Stomach (tissue), 9 donors: ENCODE results near the gene TDRD7. TPM values are rescaled to one million over a fixed set of nuclear protein-coding genes. Genes with fewer than 3 reads are reported as not detected.

Experiments
- DNase-seq, 2 donors: peaks; one replicate each; pipeline versions ENCODE4 v3.0.0 to v3.0.0-alpha.2; 2013 to 2019
- H3K27ac ChIP-seq, 5 donors: fragments of 200-600 bp in 4 of 5; sonication (generic) in 4 of 5; one replicate each; pipeline ENCODE4 v1.5.1; 2013 to 2019; ENCODE audit warnings: mild to moderate bottlenecking in 1 of 5, moderate library complexity in 1 of 5
- H3K27me3 ChIP-seq, 3 donors: fragments of 200-600 bp; sonication (generic); one replicate each; pipeline ENCODE4 v1.5.1; 2017 to 2019; ENCODE audit warnings: mixed run types in 1 of 3
- H3K36me3 ChIP-seq, 4 donors: fragments of 200-600 bp; sonication (generic); 1 replicate in 3 of 4; 2 replicates in 1 of 4; pipeline ENCODE4 v1.5.1; 2016 to 2019
- H3K4me1 ChIP-seq, 4 donors: fragments of 200-600 bp; sonication (generic); one replicate each; pipeline ENCODE4 v1.5.1; 2016 to 2019
- H3K4me3 ChIP-seq, 4 donors: fragments of 200-600 bp; sonication (generic) in 3 of 4; one replicate each; pipeline ENCODE4 v1.5.1; 2016 to 2019; ENCODE audit warnings: mild to moderate bottlenecking in 1 of 4
- H3K9me3 ChIP-seq, 4 donors: fragments of 200-600 bp; sonication (generic); one replicate each; pipeline ENCODE4 v1.5.1; 2016 to 2019
- EP300 ChIP-seq: sonication (generic); formaldehyde crosslinking; IDR thresholded peaks from one replicate; pipeline ENCODE4 v1.6.1; 2017; ENCODE audit warnings: antibody characterized with exemption
- POLR2A ChIP-seq, 4 donors: fragments of 450-650 bp; IDR thresholded peaks; one replicate each; pipeline ENCODE4 v1.6.1; 2016; ENCODE audit warnings: antibody characterized with exemption in 4 of 4, control low read depth in 2 of 4, mild to moderate bottlenecking in 1 of 4, moderate library complexity in 1 of 4
- POLR2AphosphoS5 ChIP-seq, 3 donors: sonication (generic); formaldehyde crosslinking; IDR thresholded peaks; one replicate each; pipeline ENCODE4 v1.6.1; 2016; ENCODE audit warnings: antibody characterized with exemption in 3 of 3
- WGBS, 5 donors: extraction: QIAGEN DNeasy Blood & Tissue Kit in 3 of 5; methylation state at CpG; one replicate each; pipeline versions ENCODE4 v1.1.5 to v1.1.7; 2013 to 2018; 5-methylcytosine and 5-hydroxymethylcytosine counted together
- intact Hi-C: fragments of 100-400 bp; cut with DNase I; formaldehyde crosslinking; loops from one replicate; pipeline ENCODE4 v1.15.1; 2023; ENCODE audit warnings: low total_unique reads
- polyA plus RNA-seq, 3 donors: library from polyadenylated mRNA; stranded (reverse); fragments of 200-250 nt; gene quantifications; one replicate each; pipeline ENCODE4 v1.2.3, GENCODE V29; 2013
- small RNA-seq, 4 donors: library from RNA; depleted of rRNA; stranded (forward); fragments of <200 nt; gene quantifications; one replicate each; pipeline ENCODE3, GENCODE V24; 2016
- total RNA-seq, 5 donors: library from RNA; depleted of rRNA; stranded (reverse); fragments of >200 nt; gene quantifications; one replicate each; pipeline versions ENCODE4 v1.1.0 to v1.2.3, GENCODE V29; 2014 to 2016
- TF ChIP-seq, protein P1 (sequence below), 7 experiments: fragments of 450-650 bp in 4 of 7; fragments of 200-600 bp in 3 of 7; sonication (generic) in 3 of 7; IDR thresholded peaks; one replicate each; pipeline ENCODE4 v1.5.1; 2016 to 2019; ENCODE audit warnings: antibody characterized with exemption in 7 of 7, control low read depth in 2 of 7, mild to moderate bottlenecking in 1 of 7
- donor health status: healthy with polysubstance abuse.
- donor health status: Bipolar disorder and iron deficiency.
- donor health status: healthy.

Gene TDRD7
- total and polyA plus RNA-seq, 8 donors: 4.7 to 20.1 (median 9.1) TPM

DNA sequence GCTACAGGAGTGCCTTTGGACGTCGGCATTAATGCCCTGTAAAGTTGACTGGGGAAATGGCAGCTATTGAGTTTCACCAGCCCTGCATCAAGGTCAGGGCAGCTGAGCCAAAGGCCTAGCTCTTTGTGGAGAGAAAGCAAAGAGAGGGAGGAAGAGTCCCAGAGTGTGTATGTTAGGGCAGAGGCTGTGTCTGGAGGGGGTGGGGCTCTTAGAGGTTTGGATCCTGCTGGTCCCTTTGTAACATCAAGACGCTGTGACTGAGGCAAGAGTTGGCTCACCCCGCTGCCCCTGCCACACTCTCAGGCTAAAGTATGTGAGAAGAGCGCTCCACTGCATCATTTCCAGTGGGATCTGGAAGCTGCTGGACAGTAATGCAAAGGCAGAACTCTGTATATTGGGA, 123.9 kb downstream of the TDRD7 start:
- Histone ChIP-seq H3K27ac (peak overlapping the region in 1 of 5 donors; percentile 42), H3K4me1 (peaks cover 0 to 20% (median 8%) of the 10 kb centered on the region in 4 donors), H3K9me3 (peaks cover 0 to 6% (median 3%) of the 10 kb centered on the region in 4 donors), H3K36me3 (peaks cover 0 to 22% (median 6%) of the 10 kb centered on the region in 4 donors), H3K4me3 (no peak overlapping the region), H3K27me3 (no peaks in the 10 kb centered on the region)
- no peak for TF ChIP-seq POLR2AphosphoS5 (IDR thresholded peaks at IDR 0.05)
- TF ChIP-seq POLR2A (IDR thresholded peaks at IDR 0.05): no peak
- DNase-seq: no peak
- 83 to 89% (median 87%) methylated on average over 5 of the region's 5 CpGs for WGBS, 5 donors
- intact Hi-C loops: no loop called here

DNA sequence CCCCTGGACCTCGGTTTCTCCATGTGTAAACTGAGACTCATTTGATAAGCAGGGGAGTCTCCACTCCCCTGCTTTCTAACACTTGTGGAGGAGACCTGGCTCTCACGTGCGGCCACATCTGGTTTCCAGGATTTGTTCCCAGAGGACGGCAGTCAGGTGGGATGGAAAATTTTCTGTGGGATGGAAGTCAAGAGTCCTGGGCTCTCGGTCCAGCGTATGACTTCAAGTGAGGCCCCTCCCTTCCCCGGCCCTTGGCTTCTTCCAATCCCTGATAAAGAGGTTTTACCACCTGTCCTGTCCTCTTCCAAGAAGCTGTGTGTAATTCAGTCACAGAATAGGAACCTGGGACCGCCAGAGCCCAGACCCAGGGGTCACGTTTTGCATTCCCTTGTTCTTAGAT, 124.6 kb downstream of the TDRD7 start:
- intact Hi-C loops: no loop called here
- peaks cover 0 to 16% (median 9%) of the 10 kb centered on the region in 4 donors for H3K4me1 ChIP-seq
- no peak overlapping the region for H3K27ac ChIP-seq
- TF ChIP-seq POLR2AphosphoS5 (IDR thresholded peaks at IDR 0.05) (no peak), POLR2A (IDR thresholded peaks at IDR 0.05) (no peak), EP300 (no peak)
- H3K36me3 ChIP-seq: peaks cover 0 to 22% (median 6%) of the 10 kb centered on the region in 4 donors
- WGBS, 5 donors: 71 to 84% (median 82%) methylated on average over 9 of the region's 9 CpGs
- no peak for DNase-seq
- no peaks in the 10 kb centered on the region for H3K27me3 ChIP-seq
- peaks cover 0 to 6% (median 3%) of the 10 kb centered on the region in 4 donors for H3K9me3 ChIP-seq
- no peak overlapping the region for H3K4me3 ChIP-seq

GRCh38 chr9:97543561-97543960, 131.7 kb downstream of the TDRD7 start:
- intact Hi-C loops: no loop called here
- H3K36me3 ChIP-seq: peaks cover 0 to 28% (median 22%) of the 10 kb centered on the region in 4 donors
- H3K4me1 ChIP-seq: peaks cover 0 to 12% (median 5%) of the 10 kb centered on the region in 4 donors
- WGBS, 5 donors: 85 to 100% (median 96%) methylated on average over 1 of the region's 1 CpG
- H3K27me3 ChIP-seq: no peaks in the 10 kb centered on the region
- TF ChIP-seq, protein P1, sequence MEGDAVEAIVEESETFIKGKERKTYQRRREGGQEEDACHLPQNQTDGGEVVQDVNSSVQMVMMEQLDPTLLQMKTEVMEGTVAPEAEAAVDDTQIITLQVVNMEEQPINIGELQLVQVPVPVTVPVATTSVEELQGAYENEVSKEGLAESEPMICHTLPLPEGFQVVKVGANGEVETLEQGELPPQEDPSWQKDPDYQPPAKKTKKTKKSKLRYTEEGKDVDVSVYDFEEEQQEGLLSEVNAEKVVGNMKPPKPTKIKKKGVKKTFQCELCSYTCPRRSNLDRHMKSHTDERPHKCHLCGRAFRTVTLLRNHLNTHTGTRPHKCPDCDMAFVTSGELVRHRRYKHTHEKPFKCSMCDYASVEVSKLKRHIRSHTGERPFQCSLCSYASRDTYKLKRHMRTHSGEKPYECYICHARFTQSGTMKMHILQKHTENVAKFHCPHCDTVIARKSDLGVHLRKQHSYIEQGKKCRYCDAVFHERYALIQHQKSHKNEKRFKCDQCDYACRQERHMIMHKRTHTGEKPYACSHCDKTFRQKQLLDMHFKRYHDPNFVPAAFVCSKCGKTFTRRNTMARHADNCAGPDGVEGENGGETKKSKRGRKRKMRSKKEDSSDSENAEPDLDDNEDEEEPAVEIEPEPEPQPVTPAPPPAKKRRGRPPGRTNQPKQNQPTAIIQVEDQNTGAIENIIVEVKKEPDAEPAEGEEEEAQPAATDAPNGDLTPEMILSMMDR (IDR thresholded peaks at IDR 0.05): no peak
- TF ChIP-seq POLR2A (IDR thresholded peaks at IDR 0.05) (no peak), POLR2AphosphoS5 (IDR thresholded peaks at IDR 0.05) (no peak), EP300 (no peak)
- H3K4me3 ChIP-seq: no peak overlapping the region
- no peaks in the 10 kb centered on the region for H3K9me3 ChIP-seq
- no peak for DNase-seq
- H3K27ac ChIP-seq: no peak overlapping the region

DNA sequence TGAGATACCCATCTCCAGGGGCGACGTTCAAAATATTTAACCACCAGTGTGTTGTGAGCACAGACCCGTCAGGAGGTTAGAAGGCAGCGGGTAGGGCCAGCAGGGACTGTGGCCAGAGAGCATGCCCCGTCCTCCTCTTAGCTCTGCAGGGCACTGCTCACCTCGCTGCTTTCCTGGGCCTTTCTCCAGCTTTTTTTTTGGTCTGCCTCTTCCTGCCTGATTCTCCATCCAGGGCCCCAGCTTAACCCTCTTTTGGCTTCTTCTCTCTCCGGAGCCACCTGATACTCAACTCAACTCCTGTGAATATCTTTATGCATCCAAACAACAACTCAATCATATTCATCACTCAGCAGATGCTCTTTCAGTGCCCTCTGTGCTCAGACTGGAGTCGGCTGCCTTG, 133.6 kb downstream of the TDRD7 start:
- intact Hi-C loops: no loop called here
- DNase-seq: no peak
- Histone ChIP-seq H3K36me3 (peaks cover 0 to 31% (median 24%) of the 10 kb centered on the region in 4 donors), H3K9me3 (no peaks in the 10 kb centered on the region), H3K27me3 (no peaks in the 10 kb centered on the region), H3K27ac (no peak overlapping the region), H3K4me1 (peaks cover 0 to 12% (median 5%) of the 10 kb centered on the region in 4 donors), H3K4me3 (no peak overlapping the region)
- WGBS, 5 donors: 51 to 58% (median 55%) methylated on average over 8 of the region's 8 CpGs
- no peak for TF ChIP-seq POLR2A (IDR thresholded peaks at IDR 0.05)
- no peak for TF ChIP-seq EP300
- no peak for TF ChIP-seq POLR2AphosphoS5 (IDR thresholded peaks at IDR 0.05)
- TF ChIP-seq, protein P1 (IDR thresholded peaks at IDR 0.05): no peak

Small RNAs within 50 kb of the gene (small RNA-seq; reads per million reads assigned to genes)
- 0 reads per million in 4 donors for gene MIR1302-8

Other genes starting within 250 kb of the TDRD7 start
- 10 to 100 TPM in 1 of 5 donors, 1 to 10 TPM in 4; 4.1 to 16.5 (median 8.1) TPM for gene CCDC180, start 104.4 kb upstream of the TDRD7 start, total RNA-seq
- gene CCDC180, start 104.4 kb upstream of the TDRD7 start, polyA plus RNA-seq: 1 to 10 TPM; 1.7 to 5.8 (median 2.1) TPM
- gene TMOD1, start 89.6 kb downstream of the TDRD7 start, total RNA-seq: 10 to 100 TPM in 2 of 5 donors, 1 to 10 TPM in 3; 4.6 to 34.8 (median 9.6) TPM
- 10 to 100 TPM in 2 of 3 donors, 1 to 10 TPM in 1; 4.9 to 13.0 (median 12.8) TPM for gene TMOD1, start 89.6 kb downstream of the TDRD7 start, polyA plus RNA-seq
- 10 to 100 TPM in 4 of 5 donors, 1 to 10 TPM in 1; 2.3 to 29.9 (median 25.0) TPM for gene TSTD2, start 221.3 kb downstream of the TDRD7 start, total RNA-seq
- 1 to 10 TPM; 8.3 to 9.5 (median 9.0) TPM for gene TSTD2, start 221.3 kb downstream of the TDRD7 start, polyA plus RNA-seq
- gene NCBP1, start 221.7 kb downstream of the TDRD7 start, total RNA-seq: 10 to 100 TPM; 15.6 to 90.4 (median 37.5) TPM
- gene NCBP1, start 221.7 kb downstream of the TDRD7 start, polyA plus RNA-seq: 1 to 10 TPM; 5.5 to 6.7 (median 6.3) TPM